CD4-positive, alpha-beta T cell treated with Interleukin-2 at 100 ng/mL for 4 hours (primary cell): Measurements from ENCODE around the gene FETUB.
"Not testable (repeated sequence)": the region's sequence is repeated elsewhere in the genome, so short reads cannot be mapped to it uniquely, and the experiment has no call there.

Experiments used
- DNase-seq: peaks from one replicate; pipeline ENCODE4 v3.0.0-alpha.2; 2020; ENCODE audit warnings: low spot score

FETUB gene

GRCh38 chr3:186679151-186679550 lies 39.0 kb downstream of the FETUB start:
- no peak for DNase-seq

DNA sequence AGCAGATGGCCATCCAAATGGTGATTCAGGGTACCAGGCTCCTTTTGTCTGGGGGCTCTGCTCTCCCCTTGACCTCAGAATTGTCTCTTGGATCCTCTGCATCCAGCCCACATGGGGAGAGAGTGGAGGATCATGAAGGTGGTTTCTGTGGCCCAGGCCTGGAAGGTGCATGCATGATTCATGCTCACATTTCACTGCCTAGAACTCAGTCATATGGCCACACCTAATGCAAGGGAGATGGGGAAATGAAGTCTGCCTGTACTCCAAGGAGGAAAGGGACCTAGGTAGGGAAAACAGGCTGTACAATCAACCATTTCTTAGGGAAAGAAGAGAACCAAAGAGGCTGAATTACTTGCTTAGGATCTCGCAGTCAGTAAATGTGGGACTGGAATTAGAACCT lies 40.7 kb downstream of the FETUB start:
- no peak for DNase-seq

- DNase-seq: no peak
Observed at GRCh38 chr3:186682812-186683211, 42.6 kb downstream of the FETUB start.

- no peak for DNase-seq
Observed at GRCh38 chr3:186683979-186684378, 43.8 kb downstream of the FETUB start.

DNA sequence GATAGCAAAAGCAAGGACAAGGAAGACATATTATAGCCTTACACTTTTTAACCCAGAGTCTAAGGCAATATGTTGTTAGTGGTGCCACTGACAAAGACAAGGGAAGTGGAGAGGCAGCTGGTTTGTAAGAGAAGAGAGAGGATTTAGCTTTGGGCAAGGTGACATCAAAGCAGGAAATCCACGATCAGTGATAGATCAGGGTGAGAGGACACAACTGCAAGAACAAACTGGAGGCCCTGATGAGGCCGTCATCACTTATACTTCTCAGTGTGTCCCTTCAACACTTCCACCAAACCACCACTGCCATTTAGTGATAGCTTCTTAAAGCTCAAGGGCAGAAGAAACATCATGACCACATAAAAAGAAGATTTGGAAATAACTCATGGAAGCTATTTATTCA lies 46.3 kb downstream of the FETUB start:
- DNase-seq: not testable (repeated sequence)

DNA sequence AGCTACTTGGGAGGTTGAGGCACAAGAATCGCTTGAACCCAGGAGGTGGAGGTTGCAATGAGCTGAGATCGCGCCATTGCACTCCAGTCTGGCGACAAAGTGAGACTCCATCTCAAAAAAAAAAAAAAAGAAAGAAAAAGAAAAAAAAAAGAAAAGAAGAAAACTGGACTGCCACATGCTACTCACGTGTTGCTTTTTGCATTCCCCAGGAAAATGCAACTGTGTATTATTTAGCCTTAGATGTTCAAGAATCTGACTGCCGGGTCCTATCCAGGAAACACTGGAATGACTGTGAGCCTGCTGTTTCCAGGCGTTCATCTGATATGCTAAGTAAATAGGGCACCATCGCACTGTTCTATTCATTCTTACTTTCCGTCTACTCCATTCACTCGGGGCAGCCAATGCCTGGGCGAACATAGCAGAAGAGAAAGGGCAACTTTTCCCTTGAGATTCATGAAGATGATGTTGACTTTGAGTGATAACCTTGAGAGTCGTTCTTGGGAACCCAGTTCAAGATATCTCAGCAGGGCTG lies 47.0 kb downstream of the FETUB start:
- no peak for DNase-seq

DNA sequence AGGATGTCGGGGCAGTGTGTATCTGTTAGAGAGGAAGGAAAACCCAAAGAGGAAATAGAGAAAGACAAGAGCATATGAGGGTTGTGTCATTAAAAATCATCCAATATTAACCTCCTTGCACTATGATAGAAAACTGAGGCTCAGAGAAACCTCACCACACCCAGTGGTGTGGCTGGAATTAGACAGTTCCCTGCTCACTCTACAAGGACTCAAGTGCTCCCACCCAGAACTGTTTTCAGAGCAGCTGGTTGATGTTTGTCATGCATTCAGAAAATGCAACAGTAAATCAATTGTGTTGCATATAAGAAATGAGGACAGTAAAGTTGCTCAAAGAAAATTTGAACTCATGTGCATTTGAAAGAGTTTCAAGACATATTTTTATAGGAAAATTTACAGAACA lies 50.1 kb downstream of the FETUB start:
- DNase-seq: not testable (repeated sequence)

GRCh38 chr3:186691676-186692075 lies 51.5 kb downstream of the FETUB start:
- no peak for DNase-seq

GRCh38 chr3:186693843-186694242 lies 53.6 kb downstream of the FETUB start:
- no peak for DNase-seq

- no peak for DNase-seq
Observed at GRCh38 chr3:186694288-186695032, 54.3 kb downstream of the FETUB start.

DNA sequence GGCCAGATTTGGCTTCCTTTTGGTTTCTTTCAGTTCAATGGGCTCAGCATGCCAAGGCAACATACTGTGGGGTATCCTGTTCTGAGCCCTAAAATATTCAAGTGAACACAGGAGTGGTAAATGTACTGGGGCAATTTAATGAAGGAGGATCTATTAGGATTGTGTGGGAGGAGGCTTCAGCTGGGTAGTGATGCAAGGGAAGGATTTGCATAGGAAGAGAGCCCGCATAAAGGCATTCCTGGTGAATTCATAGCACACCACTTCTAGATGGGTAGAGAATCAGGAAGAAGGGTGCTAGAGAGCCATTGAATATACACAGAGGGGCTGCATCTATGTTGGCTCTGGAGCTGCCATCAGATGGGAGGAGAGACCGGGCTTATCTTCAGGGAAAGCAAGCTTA lies 56.3 kb downstream of the FETUB start:
- no peak for DNase-seq

DNA sequence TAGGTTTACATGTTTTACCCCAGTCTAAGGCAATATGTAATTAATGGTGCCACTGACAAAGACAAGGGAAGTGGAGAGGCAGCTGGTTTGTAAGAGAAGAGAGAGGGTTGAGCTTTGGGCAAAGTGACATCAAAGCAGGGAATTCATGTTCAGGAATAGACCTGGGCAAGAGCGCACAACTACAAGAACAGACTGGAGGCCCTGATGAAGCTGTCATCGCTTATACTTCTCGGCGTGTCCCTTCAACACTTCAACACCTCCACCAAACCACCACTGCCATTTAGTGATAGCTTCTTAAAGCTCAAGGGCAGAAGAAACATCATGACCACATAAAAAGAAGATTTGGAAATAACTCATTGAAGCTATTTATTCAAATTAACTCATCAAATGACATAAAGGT lies 57.3 kb downstream of the FETUB start:
- no peak for DNase-seq

DNA sequence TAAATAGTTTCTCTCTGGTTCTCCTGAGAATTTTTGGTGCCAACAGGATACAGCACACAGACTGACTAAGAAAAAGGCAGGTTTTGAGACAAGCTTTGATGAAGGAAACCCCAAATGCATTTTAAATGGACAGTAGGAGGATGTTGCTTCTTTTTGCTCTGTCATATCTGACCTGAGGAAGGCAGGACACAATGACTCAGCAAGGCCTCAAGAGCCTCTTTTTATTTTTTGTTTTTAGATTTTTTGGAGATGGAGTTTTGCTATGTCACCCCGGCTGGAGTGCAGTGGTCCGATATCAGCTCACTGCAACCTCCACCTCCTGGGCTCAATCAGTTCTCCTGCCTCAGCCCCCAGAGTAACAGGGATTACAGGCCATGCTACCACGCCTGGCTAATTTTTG lies 60.1 kb downstream of the FETUB start:
- DNase-seq: no peak

DNA sequence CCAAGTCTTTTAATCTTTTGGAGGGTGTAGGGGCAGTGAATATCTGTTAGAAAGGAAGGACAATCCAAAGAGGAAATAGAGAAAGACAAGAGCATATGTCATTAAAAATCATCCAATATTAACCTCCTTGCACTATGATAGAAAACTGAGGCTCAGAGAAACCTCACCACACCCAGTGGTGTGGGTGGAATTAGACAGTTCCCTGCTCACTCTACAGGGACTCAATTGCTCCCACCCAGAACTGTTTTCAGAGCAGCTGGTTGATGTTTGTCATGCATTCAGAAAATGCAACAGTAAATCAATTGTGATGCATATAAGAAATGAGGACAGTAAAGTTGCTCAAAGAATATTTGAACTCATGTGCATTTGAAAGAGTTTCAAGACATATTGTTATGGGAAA lies 62.3 kb downstream of the FETUB start:
- DNase-seq: not testable (repeated sequence)
